ENCODE data around the gene SPATA32. TPM values are rescaled to one million over a fixed set of nuclear protein-coding genes. Genes with fewer than 3 reads are reported as not detected.

Gene SPATA32
- total RNA-seq, 1 donor from 2014 or later = not detected

- DNase-seq (ENCODE audit: low spot score in 2 of 2, unreplicated experiment in 2 of 2) = no peak
- Mint-ChIP-seq H3K4me3 (no peak overlapping the region), H3K36me3 (no peaks in the 10 kb centered on the region), H3K27ac (no peak overlapping the region), H3K4me1 (peaks cover 4% of the 10 kb centered on the region), H3K27me3 (ENCODE audit: low read depth) (peaks cover 60% of the 10 kb centered on the region), H3K9me3 (no peaks in the 10 kb centered on the region)
- TF ChIP-seq, protein P1, sequence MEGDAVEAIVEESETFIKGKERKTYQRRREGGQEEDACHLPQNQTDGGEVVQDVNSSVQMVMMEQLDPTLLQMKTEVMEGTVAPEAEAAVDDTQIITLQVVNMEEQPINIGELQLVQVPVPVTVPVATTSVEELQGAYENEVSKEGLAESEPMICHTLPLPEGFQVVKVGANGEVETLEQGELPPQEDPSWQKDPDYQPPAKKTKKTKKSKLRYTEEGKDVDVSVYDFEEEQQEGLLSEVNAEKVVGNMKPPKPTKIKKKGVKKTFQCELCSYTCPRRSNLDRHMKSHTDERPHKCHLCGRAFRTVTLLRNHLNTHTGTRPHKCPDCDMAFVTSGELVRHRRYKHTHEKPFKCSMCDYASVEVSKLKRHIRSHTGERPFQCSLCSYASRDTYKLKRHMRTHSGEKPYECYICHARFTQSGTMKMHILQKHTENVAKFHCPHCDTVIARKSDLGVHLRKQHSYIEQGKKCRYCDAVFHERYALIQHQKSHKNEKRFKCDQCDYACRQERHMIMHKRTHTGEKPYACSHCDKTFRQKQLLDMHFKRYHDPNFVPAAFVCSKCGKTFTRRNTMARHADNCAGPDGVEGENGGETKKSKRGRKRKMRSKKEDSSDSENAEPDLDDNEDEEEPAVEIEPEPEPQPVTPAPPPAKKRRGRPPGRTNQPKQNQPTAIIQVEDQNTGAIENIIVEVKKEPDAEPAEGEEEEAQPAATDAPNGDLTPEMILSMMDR (IDR thresholded peaks at IDR 0.05; ENCODE audit: unreplicated experiment) = peak; percentile 12
These were observed 27.1 kb downstream of the SPATA32 start for GRCh38 chr17:45234641-45235415.

GRCh38 chr17:45233423-45233924 is 28.4 kb downstream of the SPATA32 start:
- Mint-ChIP-seq H3K27me3 (ENCODE audit: low read depth) (peaks cover 46% of the 10 kb centered on the region), H3K36me3 (no peaks in the 10 kb centered on the region), H3K4me3 (no peak overlapping the region), H3K9me3 (no peaks in the 10 kb centered on the region), H3K27ac (no peak overlapping the region), H3K4me1 (peaks cover 8% of the 10 kb centered on the region)
- DNase-seq (ENCODE audit: low spot score in 2 of 2, unreplicated experiment in 2 of 2) = no peak
- TF ChIP-seq, protein P1 (IDR thresholded peaks at IDR 0.05; ENCODE audit: unreplicated experiment) = no peak

DNA sequence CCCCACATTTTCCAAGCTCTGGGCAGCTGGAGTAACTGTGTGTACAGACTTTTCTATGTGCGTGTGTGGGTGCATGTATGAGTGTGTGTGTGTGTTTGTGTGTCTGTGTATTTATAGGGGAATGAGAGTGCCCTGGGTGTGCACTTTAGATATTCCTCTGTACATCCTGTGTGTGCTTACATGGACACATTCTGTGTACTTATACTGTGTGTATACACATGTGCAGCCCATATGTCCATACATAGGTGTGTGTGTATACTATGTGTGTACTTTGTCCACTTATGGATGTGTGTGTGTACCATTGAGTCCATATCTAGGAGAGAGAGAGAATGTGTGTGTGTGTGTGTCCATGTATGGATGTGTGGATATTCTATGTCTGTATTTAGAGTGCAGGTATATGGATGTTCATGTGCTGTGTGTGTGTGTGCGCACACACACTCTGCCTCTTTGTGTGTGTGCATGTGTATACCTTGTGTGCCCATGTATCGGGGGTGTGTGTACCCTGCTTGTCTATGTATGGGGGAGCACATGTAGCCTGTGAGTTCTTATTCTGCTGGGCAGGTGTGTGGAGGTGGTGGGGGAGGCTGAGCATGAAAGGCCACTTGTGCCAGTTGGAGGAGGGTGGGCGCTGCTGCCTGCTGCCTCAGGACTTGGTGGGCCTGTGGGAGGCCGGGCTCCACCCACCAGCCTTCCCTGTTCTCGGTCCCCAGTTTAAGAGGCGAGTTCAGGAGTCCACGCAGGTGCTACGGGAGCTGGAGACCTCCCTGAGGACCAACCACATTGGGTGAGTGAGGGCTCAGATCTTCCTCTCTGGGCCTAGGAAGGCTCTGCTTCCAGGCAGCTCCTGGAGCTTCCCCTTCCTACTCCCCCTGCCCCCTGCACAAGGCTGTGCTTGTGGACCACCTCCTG is 29.1 kb downstream of the SPATA32 start:
- TF ChIP-seq, protein P1 (IDR thresholded peaks at IDR 0.05; ENCODE audit: unreplicated experiment) = no peak
- DNase-seq (ENCODE audit: low spot score in 2 of 2, unreplicated experiment in 2 of 2) = no peak
- Mint-ChIP-seq H3K36me3 (no peaks in the 10 kb centered on the region), H3K9me3 (no peaks in the 10 kb centered on the region), H3K27me3 (ENCODE audit: low read depth) (peaks cover 39% of the 10 kb centered on the region), H3K4me1 (peaks cover 8% of the 10 kb centered on the region), H3K4me3 (no peak overlapping the region), H3K27ac (no peak overlapping the region)

GRCh38 chr17:45231481-45232116 is 30.3 kb downstream of the SPATA32 start:
- Mint-ChIP-seq H3K36me3 (no peaks in the 10 kb centered on the region), H3K4me3 (no peak overlapping the region), H3K4me1 (peaks cover 8% of the 10 kb centered on the region), H3K27ac (no peak overlapping the region), H3K27me3 (ENCODE audit: low read depth) (peaks cover 33% of the 10 kb centered on the region), H3K9me3 (no peaks in the 10 kb centered on the region)
- DNase-seq (ENCODE audit: low spot score in 2 of 2, unreplicated experiment in 2 of 2) = no peak
- TF ChIP-seq, protein P1 (IDR thresholded peaks at IDR 0.05; ENCODE audit: unreplicated experiment) = no peak

DNA sequence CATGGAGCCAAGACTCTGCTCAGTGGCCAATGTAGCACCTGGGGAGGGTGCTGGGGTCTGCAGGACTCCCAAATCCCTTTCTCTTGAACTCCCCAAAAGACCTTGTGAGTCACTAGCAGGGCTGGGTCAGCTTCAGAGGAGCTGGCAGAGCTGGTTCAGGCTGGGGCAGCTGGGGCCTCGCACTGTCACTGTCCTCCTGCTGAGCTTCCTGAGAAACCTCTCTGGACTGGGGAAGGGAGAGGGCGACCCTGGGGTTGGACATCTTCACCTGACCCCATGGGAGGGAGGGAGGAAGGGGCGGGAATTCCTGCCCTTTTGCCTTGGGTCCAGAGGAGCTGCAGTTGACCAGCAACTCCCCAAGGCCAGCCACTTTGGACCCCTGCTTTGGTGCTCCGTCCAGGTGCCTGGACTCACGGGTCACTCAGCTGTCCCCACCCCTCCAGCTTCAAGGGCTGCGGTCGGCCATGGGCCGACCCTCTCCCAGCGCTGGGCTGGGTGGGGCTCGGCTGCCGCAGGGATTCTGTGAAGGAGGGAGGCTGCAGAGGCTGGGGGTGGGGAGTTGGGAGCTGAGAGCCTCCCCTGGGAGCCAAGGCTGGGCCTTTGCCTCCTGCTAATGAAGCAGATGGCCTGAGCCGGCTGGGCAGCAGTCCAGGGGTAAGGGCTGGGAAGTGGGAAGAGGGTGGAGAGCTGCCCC is 31.0 kb downstream of the SPATA32 start:
- TF ChIP-seq, protein P1 (IDR thresholded peaks at IDR 0.05; ENCODE audit: unreplicated experiment) = no peak
- Mint-ChIP-seq H3K4me1 (peaks cover 8% of the 10 kb centered on the region), H3K4me3 (no peak overlapping the region), H3K9me3 (no peaks in the 10 kb centered on the region), H3K27ac (no peak overlapping the region), H3K36me3 (no peaks in the 10 kb centered on the region), H3K27me3 (ENCODE audit: low read depth) (peaks cover 31% of the 10 kb centered on the region)
- no peak for DNase-seq (ENCODE audit: low spot score in 2 of 2, unreplicated experiment in 2 of 2)

Data from mesothelial cell of epicardium (in vitro differentiated cells).